Stomach (tissue), 9 donors: ENCODE results near the gene HIGD1B. TPM values are rescaled to one million over a fixed set of nuclear protein-coding genes. Genes with fewer than 3 reads are reported as not detected.
A peak's percentile ranks its signal among the peaks of the same experiment; 100 is the strongest.

Experiments used
- DNase-seq, 2 donors: peaks; one replicate each; pipeline versions ENCODE4 v3.0.0 to v3.0.0-alpha.2; 2013 to 2019
- H3K27ac ChIP-seq, 5 donors: fragments of 200-600 bp in 4 of 5; sonication (generic) in 4 of 5; one replicate each; pipeline ENCODE4 v1.5.1; 2013 to 2019; ENCODE audit warnings: mild to moderate bottlenecking in 1 of 5, moderate library complexity in 1 of 5
- H3K27me3 ChIP-seq, 3 donors: fragments of 200-600 bp; sonication (generic); one replicate each; pipeline ENCODE4 v1.5.1; 2017 to 2019; ENCODE audit warnings: mixed run types in 1 of 3
- H3K36me3 ChIP-seq, 4 donors: fragments of 200-600 bp; sonication (generic); 1 replicate in 3 of 4; 2 replicates in 1 of 4; pipeline ENCODE4 v1.5.1; 2016 to 2019
- H3K4me1 ChIP-seq, 4 donors: fragments of 200-600 bp; sonication (generic); one replicate each; pipeline ENCODE4 v1.5.1; 2016 to 2019
- H3K4me3 ChIP-seq, 4 donors: fragments of 200-600 bp; sonication (generic) in 3 of 4; one replicate each; pipeline ENCODE4 v1.5.1; 2016 to 2019; ENCODE audit warnings: mild to moderate bottlenecking in 1 of 4
- H3K9me3 ChIP-seq, 4 donors: fragments of 200-600 bp; sonication (generic); one replicate each; pipeline ENCODE4 v1.5.1; 2016 to 2019
- CTCF ChIP-seq, 7 experiments: fragments of 450-650 bp in 4 of 7; fragments of 200-600 bp in 3 of 7; sonication (generic) in 3 of 7; IDR thresholded peaks; one replicate each; pipeline ENCODE4 v1.5.1; 2016 to 2019; ENCODE audit warnings: antibody characterized with exemption in 7 of 7, control low read depth in 2 of 7, mild to moderate bottlenecking in 1 of 7
- EP300 ChIP-seq: sonication (generic); formaldehyde crosslinking; IDR thresholded peaks from one replicate; pipeline ENCODE4 v1.6.1; 2017; ENCODE audit warnings: antibody characterized with exemption
- POLR2A ChIP-seq, 4 donors: fragments of 450-650 bp; IDR thresholded peaks; one replicate each; pipeline ENCODE4 v1.6.1; 2016; ENCODE audit warnings: antibody characterized with exemption in 4 of 4, control low read depth in 2 of 4, mild to moderate bottlenecking in 1 of 4, moderate library complexity in 1 of 4
- POLR2AphosphoS5 ChIP-seq, 3 donors: sonication (generic); formaldehyde crosslinking; IDR thresholded peaks; one replicate each; pipeline ENCODE4 v1.6.1; 2016; ENCODE audit warnings: antibody characterized with exemption in 3 of 3
- WGBS, 5 donors: extraction: QIAGEN DNeasy Blood & Tissue Kit in 3 of 5; methylation state at CpG; one replicate each; pipeline versions ENCODE4 v1.1.5 to v1.1.7; 2013 to 2018; 5-methylcytosine and 5-hydroxymethylcytosine counted together
- intact Hi-C: fragments of 100-400 bp; cut with DNase I; formaldehyde crosslinking; loops from one replicate; pipeline ENCODE4 v1.15.1; 2023; ENCODE audit warnings: low total_unique reads
- polyA plus RNA-seq, 3 donors: library from polyadenylated mRNA; stranded (reverse); fragments of 200-250 nt; gene quantifications; one replicate each; pipeline ENCODE4 v1.2.3, GENCODE V29; 2013
- total RNA-seq, 5 donors: library from RNA; depleted of rRNA; stranded (reverse); fragments of >200 nt; gene quantifications; one replicate each; pipeline versions ENCODE4 v1.1.0 to v1.2.3, GENCODE V29; 2014 to 2016
- donor health status: healthy with polysubstance abuse.
- donor health status: Bipolar disorder and iron deficiency.
- donor health status: healthy.

Gene HIGD1B
- total and polyA plus RNA-seq, 8 donors = 0.92 to 5.4 (median 2.3) TPM; not detected in 4

- no peak for DNase-seq
- Histone ChIP-seq H3K27ac (peak overlapping the region in 2 of 5 donors; percentile 36 to 86), H3K4me1 (peaks cover 17 to 22% (median 20%) of the 10 kb centered on the region in 4 donors), H3K36me3 (no peaks in the 10 kb centered on the region), H3K27me3 (peaks cover 8 to 97% (median 65%) of the 10 kb centered on the region in 3 donors), H3K4me3 (peak overlapping the region in 3 of 4 donors; percentile 6 to 63 (median 60)), H3K9me3 (no peaks in the 10 kb centered on the region)
- intact Hi-C loops = no loop called here
- TF ChIP-seq POLR2AphosphoS5 (IDR thresholded peaks at IDR 0.05) = no peak
- TF ChIP-seq POLR2A (IDR thresholded peaks at IDR 0.05) = no peak
- TF ChIP-seq EP300 = no peak
- no peak for TF ChIP-seq CTCF (IDR thresholded peaks at IDR 0.05)
- WGBS, 5 donors = 62 to 81% (median 73%) methylated on average over 1 of the region's 1 CpG
These were observed 19.8 kb upstream of the HIGD1B start for GRCh38 chr17:44827863-44828262.

GRCh38 chr17:44828919-44829522, 18.7 kb upstream of the HIGD1B start:
- Histone ChIP-seq H3K4me1 (peaks cover 17 to 22% (median 20%) of the 10 kb centered on the region in 4 donors), H3K9me3 (no peaks in the 10 kb centered on the region), H3K36me3 (no peaks in the 10 kb centered on the region), H3K27ac (peak overlapping the region; percentile 46 to 86 (median 80)), H3K4me3 (peak overlapping the region; percentile 60 to 70 (median 66)), H3K27me3 (peaks cover 8 to 98% (median 65%) of the 10 kb centered on the region in 3 donors)
- 5 to 11% (median 10%) methylated on average over 21 of the region's 21 CpGs for WGBS, 5 donors
- no peak for TF ChIP-seq EP300
- no peak for TF ChIP-seq POLR2AphosphoS5 (IDR thresholded peaks at IDR 0.05)
- no peak for TF ChIP-seq CTCF (IDR thresholded peaks at IDR 0.05)
- TF ChIP-seq POLR2A (IDR thresholded peaks at IDR 0.05) = no peak
- DNase-seq = peak in 1 of 2 donors; percentile 61
- intact Hi-C loops = no loop called here

- Histone ChIP-seq H3K4me1 (peaks cover 17 to 22% (median 20%) of the 10 kb centered on the region in 4 donors), H3K27me3 (peaks cover 8 to 98% (median 65%) of the 10 kb centered on the region in 3 donors), H3K36me3 (no peaks in the 10 kb centered on the region), H3K9me3 (no peaks in the 10 kb centered on the region), H3K27ac (peak within 1 kb of the TSS; percentile 46 to 86 (median 80)), H3K4me3 (peak within 1 kb of the TSS; percentile 60 to 70 (median 66))
- intact Hi-C loops = no loop called here
- TF ChIP-seq CTCF (IDR thresholded peaks at IDR 0.05) (no peak), EP300 (no peak), POLR2AphosphoS5 (IDR thresholded peaks at IDR 0.05) (no peak), POLR2A (IDR thresholded peaks at IDR 0.05) (no peak)
- 0 to 2% (median 1%) methylated on average over 10 to 123 of the region's 123 CpGs for WGBS, 5 donors
- DNase-seq = peak in 1 of 2 donors; percentile 80
These were observed 17.9 kb upstream of the HIGD1B start, which contains the start of gene GJC1 for GRCh38 chr17:44829523-44830358. Gene GJC1 (minus strand): TSS chr17:44830287. CDS start chr17:44805817, 24,470 bp downstream.
